H1 (cell line): Measurements from ENCODE around the gene TXLNG. TPM values are rescaled to one million over a fixed set of nuclear protein-coding genes. Genes with fewer than 3 reads are reported as not detected.

Source experiments
- CTCF ChIA-PET: fragments of 300-600 bp; sonication (Branson Sonifier 250); formaldehyde crosslinking; loops from one replicate; lab custom pipeline; 2021; ENCODE audit not compliant: partially characterized antibody; lab: Charles Lee
- POLR2A ChIA-PET: fragments of 300-600 bp; sonication (Branson Sonifier 250); formaldehyde crosslinking; loops from one replicate; lab custom pipeline; 2021; ENCODE audit warnings: inconsistent platforms; ENCODE audit not compliant: partially characterized antibody; lab: Charles Lee
- DNase-seq, 2 experiments: peaks; one replicate each; pipeline versions ENCODE4 v3.0.0 to v3.0.0-alpha.2; 2010 to 2022; ENCODE audit warnings: low spot score in 2 of 2, low read depth in 1 of 2, mixed read lengths in 1 of 2
- FAIRE-seq: peaks from 2 replicates; lab custom pipeline; 2011; peaks lifted over from hg19 to GRCh38; lab: Jason Lieb, UNC
- H2AFZ ChIP-seq: 2 replicates; pipeline ENCODE4 v1.8.1; 2012; ENCODE audit warnings: low read length, inconsistent platforms
- H2AK5ac ChIP-seq: 2 replicates; pipeline ENCODE4 v1.6.1; 2013; ENCODE audit warnings: low read depth, low read length
- H2BK120ac ChIP-seq: replicated peaks from 2 replicates; pipeline ENCODE3; 2013; ENCODE audit warnings: low read depth, low read length, inconsistent platforms
- H2BK12ac ChIP-seq: 2 replicates; pipeline ENCODE4 v1.6.1; 2013; ENCODE audit warnings: low read depth, low read length
- H2BK15ac ChIP-seq: 2 replicates; pipeline ENCODE4 v1.6.1; 2013; ENCODE audit warnings: low read length
- H2BK20ac ChIP-seq: 2 replicates; pipeline ENCODE4 v1.6.1; 2013; ENCODE audit warnings: low read length
- H2BK5ac ChIP-seq: 2 replicates; pipeline ENCODE4 v1.6.1; 2013; ENCODE audit warnings: low read depth, low read length
- H3K14ac ChIP-seq: 2 replicates; pipeline ENCODE4 v1.6.1; 2013; ENCODE audit warnings: inconsistent platforms; ENCODE audit not compliant: insufficient read length
- H3K18ac ChIP-seq: 2 replicates; pipeline ENCODE4 v1.6.1; 2013; ENCODE audit warnings: low read length; ENCODE audit errors: extremely low read depth
- H3K23ac ChIP-seq: 2 replicates; pipeline ENCODE4 v1.6.1; 2013; ENCODE audit warnings: inconsistent platforms; ENCODE audit not compliant: insufficient read length
- H3K23me2 ChIP-seq: 2 replicates; pipeline ENCODE4 v1.6.1; 2013; ENCODE audit warnings: low read depth, low read length
- H3K27ac ChIP-seq: 2 replicates; pipeline ENCODE4 v1.6.1; 2011; ENCODE audit warnings: low read depth, low read length, inconsistent platforms
- H3K27me3 ChIP-seq, 4 experiments: replicated peaks in 1 of 4; 1 replicate in 1 of 4; 2 replicates in 3 of 4; pipeline versions ENCODE4 v1.6.1 to v1.8.1; 2011 to 2013; ENCODE audit warnings: low read length in 3 of 4, mild to moderate bottlenecking in 3 of 4, inconsistent platforms in 2 of 4, mixed read lengths in 2 of 4, moderate library complexity in 1 of 4; ENCODE audit not compliant: control insufficient read depth in 3 of 4, insufficient read depth in 3 of 4; ENCODE audit errors: extremely low read depth in 1 of 4
- H3K36me3 ChIP-seq, 4 experiments: 2 replicates each; pipeline versions ENCODE4 v1.6.1 to v1.8.1; 2011 to 2013; ENCODE audit warnings: mild to moderate bottlenecking in 4 of 4, low read length in 3 of 4, moderate library complexity in 2 of 4, control low read depth in 1 of 4, inconsistent platforms in 1 of 4; ENCODE audit not compliant: insufficient read depth in 4 of 4, control insufficient read depth in 2 of 4
- H3K4ac ChIP-seq: replicated peaks from 2 replicates; pipeline ENCODE3; 2013; ENCODE audit warnings: low read length, low read depth, mixed read lengths, inconsistent platforms; ENCODE audit not compliant: insufficient read length
- H3K4me1 ChIP-seq, 4 experiments: replicated peaks in 1 of 4; 1 replicate in 1 of 4; 2 replicates in 3 of 4; pipeline versions ENCODE4 v1.6.1 to v1.8.1; 2011 to 2013; ENCODE audit warnings: low read length in 3 of 4, inconsistent platforms in 2 of 4, mixed read lengths in 1 of 4; ENCODE audit not compliant: insufficient read depth in 4 of 4, control insufficient read depth in 3 of 4
- H3K4me2 ChIP-seq, 2 experiments: 2 replicates each; pipeline versions ENCODE4 v1.6.1 to v1.8.1; 2011 to 2013; ENCODE audit warnings: low read depth in 2 of 2, low read length in 2 of 2, control low read depth in 1 of 2, inconsistent platforms in 1 of 2, mild to moderate bottlenecking in 1 of 2; ENCODE audit not compliant: insufficient read depth in 1 of 2
- H3K4me3 ChIP-seq, 4 experiments: fragments of 200-600, 300-600 bp in 1 of 4; sonication (generic), shearing (Covaris generic), sonication (Bioruptor Twin) in 1 of 4; 2 replicates each; pipeline versions ENCODE4 v1.5.1 to v1.8.1; 2011 to 2016; ENCODE audit warnings: low read length in 4 of 4, low read depth in 3 of 4, control low read depth in 2 of 4, inconsistent platforms in 2 of 4, mild to moderate bottlenecking in 2 of 4, mixed read lengths in 1 of 4, moderate library complexity in 1 of 4; ENCODE audit not compliant: insufficient read depth in 2 of 4; ENCODE audit errors: extremely low read depth in 1 of 4
- H3K56ac ChIP-seq: replicated peaks from 2 replicates; pipeline ENCODE3; 2013; ENCODE audit warnings: low read depth, mild to moderate bottlenecking, mixed read lengths, low read length, inconsistent platforms; ENCODE audit not compliant: insufficient read length
- H3K79me1 ChIP-seq: 2 replicates; pipeline ENCODE4 v1.6.1; 2013; ENCODE audit warnings: low read depth, low read length, control low read depth
- H3K79me2 ChIP-seq, 2 experiments: 2 replicates each; pipeline versions ENCODE4 v1.6.1 to v1.8.1; 2012 to 2013; ENCODE audit warnings: low read length in 2 of 2, mild to moderate bottlenecking in 2 of 2, inconsistent platforms in 1 of 2; ENCODE audit not compliant: insufficient read depth in 2 of 2, control insufficient read depth in 1 of 2
- H3K9ac ChIP-seq, 4 experiments: replicated peaks in 1 of 4; 1 replicate in 1 of 4; 2 replicates in 3 of 4; pipeline versions ENCODE4 v1.6.1 to v1.8.1; 2011 to 2013; ENCODE audit warnings: low read depth in 3 of 4, low read length in 3 of 4, control low read depth in 2 of 4, mild to moderate bottlenecking in 2 of 4, moderate library complexity in 2 of 4, inconsistent platforms in 1 of 4; ENCODE audit errors: extremely low read depth in 1 of 4
- H3K9me3 ChIP-seq, 2 experiments: 2 replicates each; pipeline versions ENCODE4 v1.6.1 to v1.8.1; 2012 to 2013; ENCODE audit warnings: mild to moderate bottlenecking in 2 of 2, moderate library complexity in 2 of 2, control low read depth in 1 of 2, inconsistent platforms in 1 of 2, low read depth in 1 of 2, low read length in 1 of 2, mixed read lengths in 1 of 2; ENCODE audit not compliant: insufficient read depth in 2 of 2
- H4K20me1 ChIP-seq, 2 experiments: replicated peaks in 1 of 2; 2 replicates each; pipeline versions ENCODE3 to v1.8.1; 2011 to 2013; ENCODE audit warnings: inconsistent platforms in 2 of 2, low read length in 2 of 2, mild to moderate bottlenecking in 1 of 2; ENCODE audit not compliant: insufficient read depth in 2 of 2, control insufficient read depth in 1 of 2
- H4K5ac ChIP-seq: 2 replicates; pipeline ENCODE4 v1.6.1; 2013; ENCODE audit warnings: low read length, low read depth, mixed read lengths, inconsistent platforms; ENCODE audit not compliant: insufficient read length
- H4K8ac ChIP-seq: 2 replicates; pipeline ENCODE4 v1.8.0; 2013; ENCODE audit warnings: mild to moderate bottlenecking, moderate library complexity, low read length, inconsistent platforms; ENCODE audit not compliant: insufficient read depth; ENCODE audit errors: extremely low read depth
- H4K91ac ChIP-seq: replicated peaks from 2 replicates; pipeline ENCODE3; 2013; ENCODE audit warnings: low read length, mixed read lengths, inconsistent platforms; ENCODE audit not compliant: insufficient read length
- BACH1 ChIP-seq: IDR thresholded peaks from 2 replicates; pipeline ENCODE4 v1.6.1; 2012; ENCODE audit warnings: low read length, improper control_type of control experiment
- MAFK ChIP-seq: IDR thresholded peaks from 2 replicates; pipeline ENCODE4 v1.6.1; 2012; ENCODE audit warnings: low read depth, mild to moderate bottlenecking, improper control_type of control experiment, low read length
- POLR2A ChIP-seq, 2 experiments: IDR thresholded peaks; 1 replicate in 1 of 2; 2 replicates in 1 of 2; pipeline ENCODE4 v1.6.1; 2011; ENCODE audit warnings: low read depth in 2 of 2, low read length in 2 of 2, mild to moderate bottlenecking in 2 of 2; ENCODE audit errors: control extremely low read depth in 1 of 2
- RAD21 ChIP-seq, 2 experiments: IDR thresholded peaks in 1 of 2; conservative IDR thresholded peaks in 1 of 2; 2 replicates each; pipeline ENCODE4 v1.6.1; 2011; ENCODE audit warnings: low read depth in 2 of 2, low read length in 2 of 2, improper control_type of control experiment in 1 of 2, inconsistent platforms in 1 of 2, mild to moderate bottlenecking in 1 of 2, moderate library complexity in 1 of 2
- WGBS, 2 experiments: shearing (Covaris generic) in 1 of 2; methylation state at CpG; one replicate each; pipeline versions ENCODE4 v1.1.6 to v1.1.7; 2013 to 2015; ENCODE audit warnings: low lambda C conversion rate in 2 of 2, mixed read lengths in 2 of 2, inconsistent platforms in 1 of 2, low coverage in 1 of 2, missing lambda C conversion rate in 1 of 2; ENCODE audit not compliant: insufficient replicate concordance in 2 of 2, insufficient coverage in 1 of 2, insufficient read length in 1 of 2; ENCODE audit errors: extremely low coverage in 1 of 2, missing lambda C conversion rate in 1 of 2; 5-methylcytosine and 5-hydroxymethylcytosine counted together
- polyA plus RNA-seq, 7 experiments: library from polyadenylated mRNA; depleted of rRNA in 3 of 7; stranded (reverse) in 5 of 7; unstranded in 2 of 7; fragments of >200 nt in 5 of 7; fragments of 200-250 nt in 2 of 7; gene quantifications; 1 replicate in 5 of 7; 2 replicates in 1 of 7; 4 replicates in 1 of 7; pipeline versions ENCODE4 v1.2.1 to v1.2.3, GENCODE V29; 2011 to 2013; ENCODE audit warnings: missing spikeins in 2 of 7, mixed read lengths in 2 of 7
- total RNA-seq: library from RNA; stranded (reverse); fragmentation: NEBNext Ultra II Directional; extraction: Animal tissue kit (Norgen Biotek cat#: 25700); gene quantifications from 2 replicates; pipeline ENCODE4 v1.2.1, GENCODE V29; 2021
- TF ChIP-seq, protein P1 (sequence below): IDR thresholded peaks from 2 replicates; pipeline ENCODE4 v1.6.1; 2011; ENCODE audit warnings: low read length, improper control_type of control experiment
- TF ChIP-seq, protein P2 (sequence below), 3 experiments: IDR thresholded peaks; 1 replicate in 2 of 3; 2 replicates in 1 of 3; pipeline versions ENCODE4 v1.5.1 to v1.6.1; 2011; ENCODE audit warnings: low read length in 3 of 3, mild to moderate bottlenecking in 3 of 3, inconsistent platforms in 2 of 3, low read depth in 1 of 3, moderate library complexity in 1 of 3; ENCODE audit not compliant: insufficient read depth in 1 of 3; ENCODE audit errors: control extremely low read depth in 1 of 3

Gene TXLNG
- total and polyA plus RNA-seq, 2 of the 8 experiments (the other 6 are each of a cell fraction or from before 2014, with no cell fraction given) = 32.9 to 42.9 TPM

DNA sequence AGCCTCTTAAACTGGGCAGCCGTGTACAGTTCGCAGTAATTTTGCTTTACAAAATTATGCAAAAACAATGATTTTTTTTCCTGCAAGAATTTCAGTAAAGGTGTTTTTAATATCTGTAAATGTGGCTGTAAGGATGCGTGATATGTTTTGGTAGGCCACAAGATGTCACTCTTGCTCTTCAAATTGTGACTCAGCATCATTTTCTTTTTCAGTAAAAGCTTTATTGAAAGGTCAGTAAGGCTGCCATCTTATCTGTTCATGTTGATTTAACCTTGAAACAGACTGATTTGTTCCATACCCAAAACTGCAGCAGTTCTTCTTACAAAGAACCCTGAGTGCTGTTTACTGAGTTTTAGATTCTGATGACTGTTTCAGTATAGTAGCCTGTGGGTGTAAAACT lies 39.9 kb downstream of the TXLNG start:
- Histone ChIP-seq H3K9me3 (no peaks in the 10 kb centered on the region), H3K23me2 (no peaks in the 10 kb centered on the region; the same call in 1 of the 2 replicates), H4K91ac (no peak overlapping the region), H3K4me2 (no peak overlapping the region), H3K4me1 (peaks cover 0 to 2% (median 0%) of the 10 kb centered on the region in 4 experiments; a peak in 1 of 7 replicates), H2BK120ac (no peak overlapping the region), H2BK5ac (no peak overlapping the region), H2AFZ (no peak overlapping the region), H3K56ac (no peak overlapping the region), H3K79me1 (no peaks in the 10 kb centered on the region), H3K27ac (no peak overlapping the region), H4K8ac (no peak overlapping the region), H3K27me3 (no peaks in the 10 kb centered on the region), H3K23ac (no peak overlapping the region), H2AK5ac (no peak overlapping the region), H4K5ac (no peak overlapping the region), H3K4ac (no peak overlapping the region), H3K36me3 (peaks cover 2 to 35% (median 15%) of the 10 kb centered on the region in 4 experiments; a peak in 7 of 8 replicates), H2BK15ac (no peak overlapping the region), H3K4me3 (no peak overlapping the region), H2BK12ac (no peak overlapping the region), H2BK20ac (no peak overlapping the region), H3K14ac (no peak overlapping the region), H4K20me1 (peaks cover 0 to 2% of the 10 kb centered on the region in 2 experiments), H3K9ac (no peak overlapping the region), H3K79me2 (no peaks in the 10 kb centered on the region), H3K18ac (no peak overlapping the region)
- TF ChIP-seq POLR2A (IDR thresholded peaks at IDR 0.05; ENCODE audit: control extremely low read depth in 1 of 2, low read depth in 2 of 2, low read length in 2 of 2) = no peak
- TF ChIP-seq, protein P1, sequence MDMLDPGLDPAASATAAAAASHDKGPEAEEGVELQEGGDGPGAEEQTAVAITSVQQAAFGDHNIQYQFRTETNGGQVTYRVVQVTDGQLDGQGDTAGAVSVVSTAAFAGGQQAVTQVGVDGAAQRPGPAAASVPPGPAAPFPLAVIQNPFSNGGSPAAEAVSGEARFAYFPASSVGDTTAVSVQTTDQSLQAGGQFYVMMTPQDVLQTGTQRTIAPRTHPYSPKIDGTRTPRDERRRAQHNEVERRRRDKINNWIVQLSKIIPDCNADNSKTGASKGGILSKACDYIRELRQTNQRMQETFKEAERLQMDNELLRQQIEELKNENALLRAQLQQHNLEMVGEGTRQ = no peak
- TF ChIP-seq BACH1 = peak; percentile 93
- TF ChIP-seq MAFK = peak; percentile 82
- TF ChIP-seq RAD21 (IDR thresholded peaks at IDR 0.05 in 1 of 2, conservative IDR thresholded peaks at IDR 0.05 in 1 of 2; ENCODE audit: low read depth in 2 of 2, low read length in 2 of 2) = peak; percentile 29 to 48; a peak in 3 of 4 replicates
- TF ChIP-seq, protein P2, sequence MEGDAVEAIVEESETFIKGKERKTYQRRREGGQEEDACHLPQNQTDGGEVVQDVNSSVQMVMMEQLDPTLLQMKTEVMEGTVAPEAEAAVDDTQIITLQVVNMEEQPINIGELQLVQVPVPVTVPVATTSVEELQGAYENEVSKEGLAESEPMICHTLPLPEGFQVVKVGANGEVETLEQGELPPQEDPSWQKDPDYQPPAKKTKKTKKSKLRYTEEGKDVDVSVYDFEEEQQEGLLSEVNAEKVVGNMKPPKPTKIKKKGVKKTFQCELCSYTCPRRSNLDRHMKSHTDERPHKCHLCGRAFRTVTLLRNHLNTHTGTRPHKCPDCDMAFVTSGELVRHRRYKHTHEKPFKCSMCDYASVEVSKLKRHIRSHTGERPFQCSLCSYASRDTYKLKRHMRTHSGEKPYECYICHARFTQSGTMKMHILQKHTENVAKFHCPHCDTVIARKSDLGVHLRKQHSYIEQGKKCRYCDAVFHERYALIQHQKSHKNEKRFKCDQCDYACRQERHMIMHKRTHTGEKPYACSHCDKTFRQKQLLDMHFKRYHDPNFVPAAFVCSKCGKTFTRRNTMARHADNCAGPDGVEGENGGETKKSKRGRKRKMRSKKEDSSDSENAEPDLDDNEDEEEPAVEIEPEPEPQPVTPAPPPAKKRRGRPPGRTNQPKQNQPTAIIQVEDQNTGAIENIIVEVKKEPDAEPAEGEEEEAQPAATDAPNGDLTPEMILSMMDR (IDR thresholded peaks at IDR 0.05; ENCODE audit: control extremely low read depth in 1 of 3, insufficient read depth in 1 of 3, low read depth in 1 of 3, low read length in 3 of 3) = peak in 1 of 3 experiments; percentile 28; a peak in 2 of 4 replicates
- 83% methylated on average over 3 of the region's 3 CpGs; no CpG with 5 or more reads in 1 of the 2 experiments for WGBS, 2 experiments
- FAIRE-seq (peak; percentile 55), DNase-seq (no peak)
- POLR2A ChIA-PET = interaction anchor here (0.7 kb wide), 1 partner anchor 55 kb away, joined by 3 read pairs; no protein-coding TSS in a partner anchor
- CTCF ChIA-PET = interaction anchor here (0.6 to 2.9 kb wide), 11 partner anchors 12 to 256 kb away, joined by 3 to 19 read pairs (median 4); no protein-coding TSS in a partner anchor
